H9 (cell line): Measurements from ENCODE around the gene FREM2. TPM values are rescaled to one million over a fixed set of nuclear protein-coding genes. Genes with fewer than 3 reads are reported as not detected.

ENCODE experiments used
- DNase-seq: peaks from one replicate; pipeline ENCODE4 v3.0.0-alpha.2; 2017
- H2AFZ ChIP-seq: one replicate; pipeline ENCODE4 v1.6.1; 2013; ENCODE audit warnings: mild to moderate bottlenecking, low read length, control low read depth, moderate library complexity
- H2AK5ac ChIP-seq: 2 replicates; pipeline ENCODE4 v1.6.1; 2013; ENCODE audit warnings: low read length, control low read depth, mixed read lengths; ENCODE audit not compliant: insufficient read length
- H2BK120ac ChIP-seq: one replicate; pipeline ENCODE4 v1.6.1; 2013; ENCODE audit warnings: low read depth, mild to moderate bottlenecking, low read length, control low read depth, inconsistent platforms; ENCODE audit not compliant: poor library complexity, severe bottlenecking
- H2BK12ac ChIP-seq: 2 replicates; pipeline ENCODE4 v1.6.1; 2013; ENCODE audit warnings: low read length, control low read depth, mixed read lengths, low read depth; ENCODE audit not compliant: insufficient read length
- H2BK15ac ChIP-seq: 2 replicates; pipeline ENCODE4 v1.6.1; 2013; ENCODE audit warnings: low read depth, low read length, control low read depth
- H2BK20ac ChIP-seq: one replicate; pipeline ENCODE4 v1.6.1; 2013; ENCODE audit warnings: low read depth, mild to moderate bottlenecking, low read length, control low read depth, inconsistent platforms; ENCODE audit not compliant: poor library complexity, severe bottlenecking
- H2BK5ac ChIP-seq: 2 replicates; pipeline ENCODE4 v1.6.1; 2013; ENCODE audit warnings: low read length, control low read depth, mixed read lengths; ENCODE audit not compliant: insufficient read length
- H3K14ac ChIP-seq: 2 replicates; pipeline ENCODE4 v1.6.1; 2013; ENCODE audit warnings: low read length, control low read depth; ENCODE audit not compliant: insufficient read depth
- H3K18ac ChIP-seq: 2 replicates; pipeline ENCODE4 v1.6.1; 2013; ENCODE audit warnings: low read depth, mild to moderate bottlenecking, mixed read lengths, low read length, control low read depth; ENCODE audit not compliant: insufficient read length
- H3K23ac ChIP-seq: 2 replicates; pipeline ENCODE4 v1.6.1; 2013; ENCODE audit warnings: low read length, control low read depth, mixed read lengths, low read depth; ENCODE audit not compliant: insufficient read length
- H3K23me2 ChIP-seq: 2 replicates; pipeline ENCODE4 v1.6.1; 2013; ENCODE audit warnings: low read depth, mild to moderate bottlenecking, mixed read lengths, low read length, control low read depth; ENCODE audit not compliant: insufficient read length, poor library complexity, severe bottlenecking
- H3K27ac ChIP-seq: 2 replicates; pipeline ENCODE4 v1.5.1; 2013; ENCODE audit warnings: low read length, control low read depth, mixed read lengths, low read depth; ENCODE audit not compliant: insufficient read length
- H3K27me3 ChIP-seq: 2 replicates; pipeline ENCODE4 v1.6.1; 2013; ENCODE audit warnings: low read length, control low read depth, inconsistent platforms; ENCODE audit not compliant: insufficient read depth
- H3K4ac ChIP-seq: 2 replicates; pipeline ENCODE4 v1.6.1; 2013; ENCODE audit warnings: low read depth, mild to moderate bottlenecking, control low read depth, inconsistent platforms, low read length, moderate library complexity
- H3K4me1 ChIP-seq: 2 replicates; pipeline ENCODE4 v1.6.1; 2013; ENCODE audit warnings: low read length, control low read depth, inconsistent platforms; ENCODE audit not compliant: insufficient read depth
- H3K4me2 ChIP-seq: 2 replicates; pipeline ENCODE4 v1.6.1; 2013; ENCODE audit warnings: low read length, control low read depth, mixed read lengths; ENCODE audit not compliant: insufficient read length, insufficient read depth
- H3K56ac ChIP-seq: 2 replicates; pipeline ENCODE4 v1.6.1; 2013; ENCODE audit warnings: low read depth, mild to moderate bottlenecking, mixed read lengths, low read length, control low read depth; ENCODE audit not compliant: insufficient read length
- H3K79me1 ChIP-seq: 2 replicates; pipeline ENCODE4 v1.6.1; 2013; ENCODE audit warnings: low read depth, mild to moderate bottlenecking, moderate library complexity, low read length, control low read depth, inconsistent platforms; ENCODE audit not compliant: insufficient read depth, poor library complexity, severe bottlenecking
- H3K79me2 ChIP-seq: 2 replicates; pipeline ENCODE4 v1.6.1; 2013; ENCODE audit warnings: low read length, control low read depth, inconsistent platforms; ENCODE audit not compliant: insufficient read depth
- H3K9ac ChIP-seq: 2 replicates; pipeline ENCODE4 v1.6.1; 2013; ENCODE audit warnings: low read length, control low read depth, mixed read lengths; ENCODE audit not compliant: insufficient read length; ENCODE audit errors: extremely low read depth
- H3K9me3 ChIP-seq: one replicate; pipeline ENCODE4 v1.6.1; 2013; ENCODE audit warnings: low read depth, low read length, inconsistent platforms; ENCODE audit not compliant: control insufficient read depth
- H3T11ph ChIP-seq: one replicate; pipeline ENCODE4 v1.6.1; 2013; ENCODE audit warnings: mild to moderate bottlenecking, low read length, control low read depth, inconsistent platforms
- H4K20me1 ChIP-seq: one replicate; pipeline ENCODE4 v1.6.1; 2013; ENCODE audit not compliant: control insufficient read depth, insufficient read length, insufficient read depth
- H4K5ac ChIP-seq: 2 replicates; pipeline ENCODE4 v1.6.1; 2013; ENCODE audit warnings: low read depth, mild to moderate bottlenecking, mixed read lengths, low read length, control low read depth; ENCODE audit not compliant: insufficient read length
- H4K8ac ChIP-seq: replicated peaks from 2 replicates; pipeline ENCODE4 v1.6.1; 2013; ENCODE audit warnings: low read length, control low read depth, mixed read lengths, low read depth; ENCODE audit not compliant: insufficient read length
- H4K91ac ChIP-seq: 2 replicates; pipeline ENCODE4 v1.6.1; 2013; ENCODE audit warnings: low read depth, mild to moderate bottlenecking, moderate library complexity, mixed read lengths, low read length, control low read depth; ENCODE audit not compliant: insufficient read length
- H3K27ac Mint-ChIP-seq, 3 experiments: 2 replicates in 2 of 3; 3 replicates in 1 of 3; pipeline ENCODE4 v1.8.0; 2020 to 2021; ENCODE audit warnings: mixed read lengths in 3 of 3, mild to moderate bottlenecking in 1 of 3, moderate library complexity in 1 of 3
- H3K27me3 Mint-ChIP-seq: 2 replicates; pipeline ENCODE4 v1.8.0; 2021; ENCODE audit warnings: low read depth, mild to moderate bottlenecking, moderate library complexity, mixed read lengths
- H3K36me3 Mint-ChIP-seq, 3 experiments: 2 replicates in 2 of 3; 3 replicates in 1 of 3; pipeline ENCODE4 v1.8.0; 2020 to 2021; ENCODE audit warnings: low read depth in 3 of 3, mixed read lengths in 3 of 3; ENCODE audit not compliant: insufficient read depth in 1 of 3
- H3K4me1 Mint-ChIP-seq, 2 experiments: 2 replicates each; pipeline ENCODE4 v1.8.0; 2020; ENCODE audit warnings: mixed read lengths in 2 of 2
- H3K4me3 Mint-ChIP-seq, 2 experiments: 2 replicates in 1 of 2; 3 replicates in 1 of 2; pipeline ENCODE4 v1.8.0; 2020 to 2021; ENCODE audit warnings: mild to moderate bottlenecking in 2 of 2, mixed read lengths in 2 of 2, moderate library complexity in 1 of 2
- H3K9me3 Mint-ChIP-seq, 2 experiments: 2 replicates in 1 of 2; 3 replicates in 1 of 2; pipeline ENCODE4 v1.8.0; 2020; ENCODE audit warnings: mild to moderate bottlenecking in 2 of 2, mixed read lengths in 2 of 2, moderate library complexity in 1 of 2
- CTCF ChIP-seq: fragments of 200-600 bp; sonication (generic); conservative IDR thresholded peaks from 3 replicates; pipeline ENCODE4 v1.8.0; 2021; ENCODE audit warnings: antibody characterized with exemption, mild to moderate bottlenecking
- WGBS: extraction: QIAGEN DNeasy Blood & Tissue Kit; methylation state at CpG from one replicate; pipeline ENCODE4 v1.1.7; 2013; ENCODE audit warnings: missing lambda C conversion rate, low lambda C conversion rate, mixed read lengths; ENCODE audit not compliant: insufficient read length; ENCODE audit errors: extremely low coverage; 5-methylcytosine and 5-hydroxymethylcytosine counted together
- total RNA-seq: library from RNA; stranded (reverse); gene quantifications from 2 replicates; pipeline ENCODE4 v1.2.1, GENCODE V29; 2021

Gene FREM2
- total RNA-seq, 1 experiment from 2014 or later: 16.0 TPM

- no peak for TF ChIP-seq CTCF
- H3K27ac Mint-ChIP-seq: no peak overlapping the region
- Histone ChIP-seq H3K4me2 (no peak overlapping the region), H3K79me1 (no peaks in the 10 kb centered on the region), H3K18ac (no peak overlapping the region), H2AFZ (no peak overlapping the region), H4K8ac (no peak overlapping the region), H3K14ac (no peak overlapping the region), H2BK12ac (no peak overlapping the region), H2AK5ac (no peak overlapping the region), H3K56ac (no peak overlapping the region), H2BK20ac (no peak overlapping the region), H3K4me1 (no peaks in the 10 kb centered on the region), H2BK5ac (no peak overlapping the region), H3K4ac (no peak overlapping the region), H2BK120ac (no peak overlapping the region), H3K27me3 (no peaks in the 10 kb centered on the region), H3T11ph (no peak overlapping the region), H2BK15ac (no peak overlapping the region), H3K23ac (no peak overlapping the region), H3K9me3 (no peaks in the 10 kb centered on the region), H4K20me1 (no peaks in the 10 kb centered on the region), H3K23me2 (no peaks in the 10 kb centered on the region), H3K9ac (no peak overlapping the region), H4K91ac (no peak overlapping the region), H4K5ac (no peak overlapping the region), H3K27ac (no peak overlapping the region), H3K79me2 (no peaks in the 10 kb centered on the region)
- peaks cover 7 to 9% of the 10 kb centered on the region in 2 experiments for H3K4me1 Mint-ChIP-seq
- H3K27me3 Mint-ChIP-seq: no peaks in the 10 kb centered on the region
- no CpG with 5 or more reads among the region's 2 CpGs for WGBS
- H3K9me3 Mint-ChIP-seq: no peaks in the 10 kb centered on the region
- H3K36me3 Mint-ChIP-seq: peaks cover 0 to 5% (median 2%) of the 10 kb centered on the region in 3 experiments; a peak in 1 of 7 replicates
- H3K4me3 Mint-ChIP-seq: no peak overlapping the region
- no peak for DNase-seq
Measured at GRCh38 chr13:38702669-38703068, 15.8 kb downstream of the FREM2 start.
